Measurements from ENCODE around the gene ST6GAL2.

ST6GAL2 gene, protein sequence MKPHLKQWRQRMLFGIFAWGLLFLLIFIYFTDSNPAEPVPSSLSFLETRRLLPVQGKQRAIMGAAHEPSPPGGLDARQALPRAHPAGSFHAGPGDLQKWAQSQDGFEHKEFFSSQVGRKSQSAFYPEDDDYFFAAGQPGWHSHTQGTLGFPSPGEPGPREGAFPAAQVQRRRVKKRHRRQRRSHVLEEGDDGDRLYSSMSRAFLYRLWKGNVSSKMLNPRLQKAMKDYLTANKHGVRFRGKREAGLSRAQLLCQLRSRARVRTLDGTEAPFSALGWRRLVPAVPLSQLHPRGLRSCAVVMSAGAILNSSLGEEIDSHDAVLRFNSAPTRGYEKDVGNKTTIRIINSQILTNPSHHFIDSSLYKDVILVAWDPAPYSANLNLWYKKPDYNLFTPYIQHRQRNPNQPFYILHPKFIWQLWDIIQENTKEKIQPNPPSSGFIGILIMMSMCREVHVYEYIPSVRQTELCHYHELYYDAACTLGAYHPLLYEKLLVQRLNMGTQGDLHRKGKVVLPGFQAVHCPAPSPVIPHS

DNA sequence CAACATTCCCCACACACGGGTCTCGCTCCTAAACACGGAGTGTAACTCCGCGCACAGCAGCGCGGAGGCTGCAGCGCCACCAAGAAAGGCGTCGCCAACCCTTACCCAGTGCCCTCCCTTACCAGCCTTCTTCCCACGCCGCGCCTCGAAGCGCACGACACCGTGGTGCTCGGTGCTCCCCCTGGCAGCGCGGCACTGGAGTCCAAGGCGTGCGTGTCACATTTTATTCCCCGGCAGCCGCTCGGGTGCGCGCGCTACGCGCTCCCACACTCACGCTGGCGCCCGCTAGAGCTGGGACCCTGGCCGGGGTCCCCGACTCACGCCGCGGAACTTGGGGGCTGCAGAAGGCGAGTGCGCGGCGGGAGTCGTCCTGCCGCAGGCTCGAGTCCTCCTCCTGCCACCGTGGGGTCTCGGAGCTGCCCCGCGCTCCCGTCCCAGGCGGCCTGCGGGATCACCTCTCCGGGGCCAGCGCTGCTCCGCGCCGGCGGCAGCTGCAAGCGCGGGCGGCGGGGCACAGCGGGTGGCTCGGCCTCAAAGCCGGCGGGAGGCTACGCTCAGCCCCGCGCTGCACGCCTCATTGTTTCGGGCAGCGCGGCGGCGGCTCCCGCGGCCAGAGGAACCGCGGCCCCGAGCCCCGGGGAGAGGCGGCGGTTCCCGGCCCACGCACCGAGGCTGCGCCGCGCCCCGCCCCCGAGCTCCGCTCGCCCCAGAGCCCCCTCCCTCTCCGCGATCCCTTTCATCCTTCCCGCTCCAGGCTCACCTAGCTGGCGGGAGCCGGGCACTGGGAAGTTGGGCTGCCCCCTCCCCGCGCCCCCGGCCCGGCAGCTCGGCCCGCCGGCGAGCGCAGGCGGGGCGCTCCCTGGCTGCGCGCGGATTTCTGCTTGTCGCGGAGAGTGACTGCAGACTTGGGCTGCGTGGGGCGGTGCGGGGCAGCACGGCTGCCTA, at the start of gene ST6GAL2:
ST6GAL2 (minus strand) TSS at position 197 of the 945 bp plus-strand sequence. CDS start 42,190 bp downstream, outside the sequence.
- Histone ChIP-seq H3K4me1 (ENCODE audit: control insufficient read depth in 1 of 2, insufficient read depth in 1 of 2, low read depth in 1 of 2, low read length in 1 of 2) (peaks cover 0 to 3% of the 10 kb centered on the region in 2 experiments), H3K36me3 (no peaks in the 10 kb centered on the region), H3K4me3 (ENCODE audit: low read depth in 1 of 2, low read length in 1 of 2) (no peak within 1 kb of the TSS), H3K27ac (no peak within 1 kb of the TSS), H3K9me3 (no peaks in the 10 kb centered on the region), H3K27me3 (peaks cover 80% of the 10 kb centered on the region)
- TF ChIP-seq, protein P1, sequence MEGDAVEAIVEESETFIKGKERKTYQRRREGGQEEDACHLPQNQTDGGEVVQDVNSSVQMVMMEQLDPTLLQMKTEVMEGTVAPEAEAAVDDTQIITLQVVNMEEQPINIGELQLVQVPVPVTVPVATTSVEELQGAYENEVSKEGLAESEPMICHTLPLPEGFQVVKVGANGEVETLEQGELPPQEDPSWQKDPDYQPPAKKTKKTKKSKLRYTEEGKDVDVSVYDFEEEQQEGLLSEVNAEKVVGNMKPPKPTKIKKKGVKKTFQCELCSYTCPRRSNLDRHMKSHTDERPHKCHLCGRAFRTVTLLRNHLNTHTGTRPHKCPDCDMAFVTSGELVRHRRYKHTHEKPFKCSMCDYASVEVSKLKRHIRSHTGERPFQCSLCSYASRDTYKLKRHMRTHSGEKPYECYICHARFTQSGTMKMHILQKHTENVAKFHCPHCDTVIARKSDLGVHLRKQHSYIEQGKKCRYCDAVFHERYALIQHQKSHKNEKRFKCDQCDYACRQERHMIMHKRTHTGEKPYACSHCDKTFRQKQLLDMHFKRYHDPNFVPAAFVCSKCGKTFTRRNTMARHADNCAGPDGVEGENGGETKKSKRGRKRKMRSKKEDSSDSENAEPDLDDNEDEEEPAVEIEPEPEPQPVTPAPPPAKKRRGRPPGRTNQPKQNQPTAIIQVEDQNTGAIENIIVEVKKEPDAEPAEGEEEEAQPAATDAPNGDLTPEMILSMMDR (IDR thresholded peaks at IDR 0.05) = no peak

DNA sequence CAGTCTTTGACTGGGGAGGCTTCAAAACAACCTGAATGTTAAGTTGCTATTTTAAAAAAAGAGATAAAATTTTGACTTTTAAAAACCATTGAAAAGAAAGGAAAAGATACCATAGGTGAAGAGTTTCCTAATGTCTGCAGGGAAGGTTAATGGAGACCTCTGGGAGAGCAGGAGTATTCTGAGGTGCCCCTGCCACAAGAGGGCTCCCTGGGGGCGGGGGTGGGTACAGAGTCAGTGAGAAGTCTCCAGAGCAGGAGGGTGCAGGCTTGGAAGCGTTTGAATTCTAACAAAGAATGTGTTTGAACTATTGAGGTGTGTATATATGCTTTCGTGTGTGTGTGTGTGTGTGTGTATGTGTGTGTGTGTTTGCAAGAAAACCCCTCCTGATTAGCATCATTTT, 46.7 kb upstream of the ST6GAL2 start:
- Histone ChIP-seq H3K4me1 (ENCODE audit: control insufficient read depth in 1 of 2, insufficient read depth in 1 of 2, low read depth in 1 of 2, low read length in 1 of 2) (no peaks in the 10 kb centered on the region), H3K36me3 (no peaks in the 10 kb centered on the region), H3K27ac (no peak overlapping the region), H3K27me3 (no peaks in the 10 kb centered on the region), H3K9me3 (no peaks in the 10 kb centered on the region), H3K4me3 (ENCODE audit: low read depth in 1 of 2, low read length in 1 of 2) (no peak overlapping the region)
- TF ChIP-seq, protein P1 (IDR thresholded peaks at IDR 0.05) = no peak

DNA sequence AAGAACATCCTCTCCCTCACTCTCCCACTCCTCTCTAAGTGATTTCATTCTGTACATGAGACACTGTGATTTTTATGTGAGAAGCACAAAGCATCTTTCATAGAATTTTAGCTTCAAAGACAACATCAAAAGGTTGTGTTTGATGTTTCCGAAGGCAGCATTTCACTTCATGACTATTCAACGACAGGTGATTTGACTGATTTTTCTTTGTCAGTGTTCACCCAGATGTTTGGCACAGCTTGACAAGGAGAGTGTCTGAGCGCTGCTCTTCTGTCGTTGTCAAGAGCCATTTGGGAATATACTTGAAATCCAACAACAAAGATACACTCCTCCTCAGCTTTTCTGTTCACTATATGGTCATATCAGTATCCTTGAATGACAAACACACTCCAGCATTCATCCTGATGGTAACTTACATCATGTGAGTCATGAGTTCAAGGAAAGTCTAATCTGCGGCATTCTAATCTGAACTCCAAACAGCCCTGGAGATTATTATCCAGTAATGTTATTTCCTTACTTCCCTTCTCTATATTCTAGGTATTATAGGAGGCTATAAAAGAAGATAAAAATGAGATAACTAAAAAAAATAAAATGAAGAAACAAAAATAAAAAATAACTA, 45.9 kb upstream of the ST6GAL2 start:
- Histone ChIP-seq H3K27me3 (no peaks in the 10 kb centered on the region), H3K4me3 (ENCODE audit: low read depth in 1 of 2, low read length in 1 of 2) (no peak overlapping the region), H3K27ac (no peak overlapping the region), H3K4me1 (ENCODE audit: control insufficient read depth in 1 of 2, insufficient read depth in 1 of 2, low read depth in 1 of 2, low read length in 1 of 2) (no peaks in the 10 kb centered on the region), H3K9me3 (no peaks in the 10 kb centered on the region), H3K36me3 (no peaks in the 10 kb centered on the region)
- TF ChIP-seq, protein P1 (IDR thresholded peaks at IDR 0.05) = no peak

DNA sequence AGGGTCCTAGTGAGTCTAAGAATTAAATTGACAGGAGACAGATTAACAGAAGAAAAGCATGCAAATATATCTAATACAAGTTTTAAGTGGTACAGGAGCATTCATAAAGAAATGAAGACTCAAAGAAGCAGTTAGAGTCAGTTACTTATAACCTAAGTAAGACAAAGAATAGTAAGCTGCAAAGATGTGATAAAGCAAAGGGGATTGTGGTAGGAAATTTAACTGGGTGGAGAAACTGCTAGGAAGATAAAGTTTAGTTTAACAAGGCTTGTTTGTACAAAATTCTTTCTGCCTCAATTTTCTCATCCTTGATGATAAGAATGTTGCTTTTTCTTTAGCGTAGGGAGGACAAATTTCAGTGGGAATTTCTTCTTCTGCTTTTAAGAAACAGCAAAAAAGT, 35.5 kb upstream of the ST6GAL2 start:
- H3K4me3 ChIP-seq (ENCODE audit: low read depth in 1 of 2, low read length in 1 of 2) = no peak overlapping the region
- H3K27me3 ChIP-seq = no peaks in the 10 kb centered on the region
- TF ChIP-seq, protein P1 (IDR thresholded peaks at IDR 0.05) = no peak
- no peaks in the 10 kb centered on the region for H3K4me1 ChIP-seq (ENCODE audit: control insufficient read depth in 1 of 2, insufficient read depth in 1 of 2, low read depth in 1 of 2, low read length in 1 of 2)
- H3K9me3 ChIP-seq = no peaks in the 10 kb centered on the region
- no peak overlapping the region for H3K27ac ChIP-seq
- H3K36me3 ChIP-seq = no peaks in the 10 kb centered on the region

DNA sequence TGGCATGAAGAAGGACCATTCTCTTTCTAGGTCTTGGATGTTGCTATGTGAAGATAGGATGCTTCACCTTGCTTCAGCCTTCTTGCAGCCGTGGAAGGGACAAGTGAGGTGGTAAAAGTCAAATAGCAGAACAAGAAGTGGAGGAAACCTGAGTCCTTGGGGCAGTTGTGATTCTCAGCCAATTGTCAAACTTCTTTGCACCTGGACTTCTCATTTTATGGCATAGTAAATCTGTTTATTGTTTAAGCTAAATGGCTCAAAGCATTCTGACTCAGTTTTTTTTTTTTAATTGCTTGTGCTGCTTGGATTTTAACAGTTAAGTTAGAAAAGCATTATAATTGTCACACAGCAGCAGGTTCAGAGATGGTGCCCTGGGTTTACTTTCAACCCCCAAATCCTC, 33.0 kb upstream of the ST6GAL2 start:
- Histone ChIP-seq H3K36me3 (no peaks in the 10 kb centered on the region), H3K4me1 (ENCODE audit: control insufficient read depth in 1 of 2, insufficient read depth in 1 of 2, low read depth in 1 of 2, low read length in 1 of 2) (no peaks in the 10 kb centered on the region), H3K27ac (no peak overlapping the region), H3K9me3 (no peaks in the 10 kb centered on the region), H3K4me3 (ENCODE audit: low read depth in 1 of 2, low read length in 1 of 2) (no peak overlapping the region), H3K27me3 (no peaks in the 10 kb centered on the region)
- TF ChIP-seq, protein P1 (IDR thresholded peaks at IDR 0.05) = no peak
